HCT116 (cell line): ENCODE results near the gene COLEC11. TPM values are rescaled to one million over a fixed set of nuclear protein-coding genes. Genes with fewer than 3 reads are reported as not detected.

Source experiments
- ATAC-seq: fragments of 200-7000 bp; cut with Tn5 transposase; 2 replicates; pipeline ENCODE4 v1.9.1; 2020; ENCODE audit warnings: mild to moderate bottlenecking, moderate library complexity
- BruUV-seq: library from RNA; stranded (reverse); fragments of 400-500 nt; replicated peaks from 2 replicates; lab custom pipeline; 2021; lab: Mats Ljungman, UMichigan
- CTCF ChIA-PET: fragments of 300-600 bp; sonication (Branson Sonifier 250); formaldehyde crosslinking; loops from one replicate; lab custom pipeline; 2021; ENCODE audit warnings: antibody characterized with exemption; lab: Charles Lee
- POLR2A ChIA-PET: fragments of 300-600, 350-600 bp; sonication (Branson Sonifier 250); formaldehyde crosslinking; loops from one replicate; lab custom pipeline; 2021; ENCODE audit warnings: antibody characterized with exemption; lab: Charles Lee
- RAD21 ChIA-PET, 2 experiments: fragments of 300-600 bp; sonication (Branson Sonifier 250); formaldehyde crosslinking; loops; one replicate each; lab custom pipeline; 2023; ENCODE audit warnings: low total read pairs in 2 of 2; ENCODE audit not compliant: uncharacterized antibody in 2 of 2, unreplicated experiment in 2 of 2, low non-redundant PET in 1 of 2; lab: Charles Lee
- DNase-seq: peaks from one replicate; pipeline ENCODE4 v3.0.0-alpha.2; 2010; ENCODE audit warnings: low read depth, low spot score
- H2AFZ ChIP-seq: fragments of 200-600 bp; shearing (Covaris generic), sonication (generic); 2 replicates; pipeline ENCODE4 v1.6.1; 2017; ENCODE audit warnings: low read depth, mixed run types, mixed read lengths, antibody characterized with exemption, low read length; ENCODE audit not compliant: poor library complexity, severe bottlenecking
- H3K27ac ChIP-seq: 2 replicates; pipeline ENCODE4 v1.5.1; 2012; ENCODE audit warnings: low read depth, low read length
- H3K27me3 ChIP-seq: fragments of 200-600 bp; sonication (generic); 2 replicates; pipeline ENCODE4 v1.6.1; 2016; ENCODE audit warnings: mixed run types, low read length, mixed read lengths; ENCODE audit not compliant: insufficient read depth
- H3K36me3 ChIP-seq, 2 experiments: fragments of 200-500 bp in 1 of 2; fragments of 200-600 bp in 1 of 2; sonication (Bioruptor generic) in 1 of 2; sonication (generic) in 1 of 2; 2 replicates each; pipeline versions ENCODE4 v1.5.1 to v1.6.1; 2014 to 2016; ENCODE audit warnings: low read length in 2 of 2, inconsistent platforms in 1 of 2, mixed read lengths in 1 of 2, mixed run types in 1 of 2; ENCODE audit not compliant: insufficient read depth in 2 of 2, control insufficient read depth in 1 of 2
- H3K4me1 ChIP-seq, 2 experiments: fragments of 200-600 bp in 1 of 2; sonication (generic) in 1 of 2; 2 replicates each; pipeline versions ENCODE4 v1.5.1 to v1.6.1; 2012 to 2017; ENCODE audit warnings: low read length in 2 of 2, inconsistent platforms in 1 of 2, mild to moderate bottlenecking in 1 of 2, mixed read lengths in 1 of 2, mixed run types in 1 of 2, moderate library complexity in 1 of 2; ENCODE audit not compliant: insufficient read depth in 2 of 2, control insufficient read depth in 1 of 2
- H3K4me2 ChIP-seq: fragments of 200-600 bp; sonication (generic); 2 replicates; pipeline ENCODE4 v1.6.1; 2017; ENCODE audit warnings: mixed run types, low read length, mixed read lengths
- H3K4me3 ChIP-seq, 2 experiments: fragments of 200-600 bp in 1 of 2; sonication (generic) in 1 of 2; replicated peaks in 1 of 2; 2 replicates each; pipeline ENCODE4 v1.5.1; 2011 to 2016; ENCODE audit warnings: low read length in 2 of 2, control low read depth in 1 of 2, low read depth in 1 of 2, mild to moderate bottlenecking in 1 of 2, mixed read lengths in 1 of 2, mixed run types in 1 of 2
- H3K79me2 ChIP-seq: fragments of 200-600 bp; sonication (generic); 2 replicates; pipeline ENCODE4 v1.6.1; 2017; ENCODE audit warnings: mild to moderate bottlenecking, mixed run types, low read length, moderate library complexity, mixed read lengths; ENCODE audit not compliant: insufficient read depth
- H3K9ac ChIP-seq: fragments of 200-600 bp; sonication (generic); 2 replicates; pipeline ENCODE4 v1.6.1; 2016; ENCODE audit warnings: low read length, mixed read lengths
- H3K9me2 ChIP-seq: fragments of 200-600 bp; sonication (generic), shearing (Covaris generic); 2 replicates; pipeline ENCODE4 v1.6.1; 2017; ENCODE audit warnings: mixed run types, mild to moderate bottlenecking, moderate library complexity; ENCODE audit not compliant: insufficient read depth
- H3K9me3 ChIP-seq, 2 experiments: fragments of 200-500 bp in 1 of 2; fragments of 200-600 bp in 1 of 2; sonication (Bioruptor generic) in 1 of 2; sonication (generic) in 1 of 2; 2 replicates each; pipeline ENCODE4 v1.6.1; 2014 to 2017; ENCODE audit warnings: low read length in 2 of 2, mixed read lengths in 2 of 2, inconsistent platforms in 1 of 2, low read depth in 1 of 2, mild to moderate bottlenecking in 1 of 2, mixed run types in 1 of 2, moderate library complexity in 1 of 2; ENCODE audit not compliant: control insufficient read depth in 1 of 2, insufficient read depth in 1 of 2
- H4K20me1 ChIP-seq: fragments of 200-600 bp; sonication (generic), shearing (Covaris generic); 2 replicates; pipeline ENCODE4 v1.6.1; 2017; ENCODE audit warnings: mixed run types, mild to moderate bottlenecking, moderate library complexity; ENCODE audit not compliant: insufficient read depth
- ATF3 ChIP-seq: IDR thresholded peaks from 2 replicates; pipeline ENCODE4 v1.6.1; 2012
- CTCF ChIP-seq, 3 experiments: fragments of 200-600 bp in 1 of 3; sonication (generic) in 1 of 3; IDR thresholded peaks in 2 of 3; conservative IDR thresholded peaks in 1 of 3; 2 replicates each; pipeline ENCODE4 v1.5.1; 2012 to 2017; ENCODE audit warnings: low read depth in 2 of 3, low read length in 2 of 3, antibody characterized with exemption in 1 of 3, borderline replicate concordance in 1 of 3, control low read depth in 1 of 3, mild to moderate bottlenecking in 1 of 3, mixed read lengths in 1 of 3, mixed run types in 1 of 3, moderate library complexity in 1 of 3; ENCODE audit not compliant: insufficient read depth in 1 of 3
- EGR1 ChIP-seq: IDR thresholded peaks from 2 replicates; pipeline ENCODE4 v1.6.1; 2012; ENCODE audit warnings: low read depth
- EZH2phosphoT487 ChIP-seq: fragments of 200-600 bp; IDR thresholded peaks from 2 replicates; pipeline ENCODE4 v1.6.1; 2018; ENCODE audit warnings: antibody characterized with exemption, borderline replicate concordance
- MAX ChIP-seq: IDR thresholded peaks from 2 replicates; pipeline ENCODE4 v1.6.1; 2012
- RAD21 ChIP-seq: IDR thresholded peaks from 2 replicates; pipeline ENCODE4 v1.6.1; 2012; ENCODE audit warnings: low read depth, mild to moderate bottlenecking
- REST ChIP-seq: IDR thresholded peaks from 2 replicates; pipeline ENCODE4 v1.6.1; 2012; ENCODE audit warnings: low read depth
- SRF ChIP-seq: IDR thresholded peaks from 2 replicates; pipeline ENCODE4 v1.6.1; 2012; ENCODE audit warnings: low read depth
- ZBTB33 ChIP-seq: IDR thresholded peaks from 2 replicates; pipeline ENCODE4 v1.6.1; 2011; ENCODE audit warnings: mild to moderate bottlenecking, low read length, moderate library complexity; ENCODE audit not compliant: insufficient replicate concordance; ENCODE audit errors: extremely low read depth
- ZNF274 ChIP-seq: fragments of 200-500 bp; sonication (Bioruptor generic); IDR thresholded peaks from 2 replicates; pipeline ENCODE4 v1.6.1; 2014; ENCODE audit warnings: mild to moderate bottlenecking, low read depth, low read length, inconsistent platforms
- intact Hi-C: fragments of 100-400 bp; cut with micrococcal nuclease; formaldehyde crosslinking; loops from 2 replicates; pipeline ENCODE4 v1.10.0; 2022
- total RNA-seq: library from RNA; stranded (reverse); gene quantifications from one replicate; pipeline ENCODE4 v1.2.1, GENCODE V29; 2021; ENCODE audit not compliant: unreplicated experiment

Gene COLEC11
- total RNA-seq, 1 experiment from 2014 or later, result 0.15 TPM

GRCh38 chr2:3628800-3629199 is 33.9 kb downstream of the COLEC11 start:
- intact Hi-C loops, result no loop called here
- Histone ChIP-seq H3K27me3 (no peaks in the 10 kb centered on the region), H3K9me3 (no peaks in the 10 kb centered on the region), H3K4me1 (peaks cover 0 to 6% of the 10 kb centered on the region in 2 experiments; a peak in 2 of 4 replicates), H3K4me2 (0 out of 2 replicates have a peak overlapping the region, but pooled peaks have one; percentile 27), H3K79me2 (no peaks in the 10 kb centered on the region), H3K9me2 (no peaks in the 10 kb centered on the region), H3K4me3 (no peak overlapping the region), H4K20me1 (no peaks in the 10 kb centered on the region), H2AFZ (no peak overlapping the region), H3K27ac (no peak overlapping the region), H3K9ac (no peak overlapping the region), H3K36me3 (no peaks in the 10 kb centered on the region)
- peak; percentile 90 for ATAC-seq
- peak; percentile 26 for DNase-seq
- RAD21 ChIA-PET, result interaction anchor here in 1 of 2 experiments (0.6 kb wide), 1 partner anchor 55 kb away, joined by 4 read pairs; no protein-coding TSS in a partner anchor
- BruUV-seq, result no TSS peak
- CTCF ChIA-PET, result interaction anchor here (1.0 kb wide), 1 partner anchor 9 kb away, joined by 3 read pairs; no protein-coding TSS in a partner anchor
- TF ChIP-seq CTCF (IDR thresholded peaks at IDR 0.05 in 2 of 3, conservative IDR thresholded peaks at IDR 0.05 in 1 of 3; ENCODE audit: borderline replicate concordance in 1 of 3, insufficient read depth in 1 of 3, low read depth in 2 of 3, low read length in 2 of 3) (peak; percentile 17 to 50 (median 37); a peak in 4 of 6 replicates), RAD21 (peak; percentile 57), MAX (peak; percentile 83), EZH2phosphoT487 (no peak), ATF3 (no peak)
- POLR2A ChIA-PET, result no interaction called here

- Histone ChIP-seq H3K4me2 (no peak overlapping the region), H3K27ac (no peak overlapping the region), H2AFZ (no peak overlapping the region), H3K79me2 (no peaks in the 10 kb centered on the region), H3K9ac (no peak overlapping the region), H3K9me3 (no peaks in the 10 kb centered on the region), H3K27me3 (no peaks in the 10 kb centered on the region), H3K9me2 (no peaks in the 10 kb centered on the region), H3K4me3 (no peak overlapping the region), H3K36me3 (no peaks in the 10 kb centered on the region), H4K20me1 (no peaks in the 10 kb centered on the region), H3K4me1 (peaks cover 0 to 6% of the 10 kb centered on the region in 2 experiments; a peak in 2 of 4 replicates)
- POLR2A ChIA-PET, result no interaction called here
- ATAC-seq, result no peak
- CTCF ChIA-PET, result no interaction called here
- RAD21 ChIA-PET, result no interaction called here
- BruUV-seq, result no TSS peak
- intact Hi-C loops, result no loop called here
- DNase-seq, result no peak
- TF ChIP-seq ZNF274, result no peak
- TF ChIP-seq EGR1, result no peak
- no peak for TF ChIP-seq EZH2phosphoT487
- TF ChIP-seq ZBTB33, result no peak
- TF ChIP-seq ATF3, result no peak
- no peak for TF ChIP-seq REST
- TF ChIP-seq SRF, result no peak
Measured at GRCh38 chr2:3630631-3631030, 35.7 kb downstream of the COLEC11 start.
